Measurements from ENCODE around the gene MUC5AC. TPM values are rescaled to one million over a fixed set of nuclear protein-coding genes. Genes with fewer than 3 reads are reported as not detected.

MUC5AC gene
- total RNA-seq, 6 experiments from 2014 or later: not detected

- Mint-ChIP-seq H3K9me3 (peaks cover 36% of the 10 kb centered on the region), H3K27ac (peak overlapping the region; percentile 75), H3K27me3 (ENCODE audit: insufficient read depth) (peaks cover 13% of the 10 kb centered on the region), H3K4me3 (peak overlapping the region; percentile 23), H3K4me1 (ENCODE audit: low read depth) (peaks cover 49% of the 10 kb centered on the region), H3K36me3 (ENCODE audit: low read depth) (peaks cover 34% of the 10 kb centered on the region)
- TF ChIP-seq CTCF (IDR thresholded peaks at IDR 0.05): no peak
- peak; percentile 77 for DNase-seq
Observed at GRCh38 chr11:1138097-1138496, 19.7 kb upstream of the MUC5AC start.

GRCh38 chr11:1139441-1140083 is 18.2 kb upstream of the MUC5AC start:
- H3K9me3 Mint-ChIP-seq: peaks cover 32% of the 10 kb centered on the region
- peak overlapping the region; percentile 35 for H3K4me3 Mint-ChIP-seq
- H3K27me3 Mint-ChIP-seq (ENCODE audit: insufficient read depth): peaks cover 12% of the 10 kb centered on the region
- peaks cover 32% of the 10 kb centered on the region for H3K36me3 Mint-ChIP-seq (ENCODE audit: low read depth)
- no peak for TF ChIP-seq CTCF (IDR thresholded peaks at IDR 0.05)
- peaks cover 49% of the 10 kb centered on the region for H3K4me1 Mint-ChIP-seq (ENCODE audit: low read depth)
- DNase-seq: peak; percentile 79
- peak overlapping the region; percentile 56 for H3K27ac Mint-ChIP-seq

- H3K27me3 Mint-ChIP-seq (ENCODE audit: insufficient read depth): peaks cover 12% of the 10 kb centered on the region
- peak; percentile 23; the same call in 1 of the 2 replicates for TF ChIP-seq CTCF (IDR thresholded peaks at IDR 0.05)
- H3K36me3 Mint-ChIP-seq (ENCODE audit: low read depth): peaks cover 27% of the 10 kb centered on the region
- H3K4me1 Mint-ChIP-seq (ENCODE audit: low read depth): peaks cover 49% of the 10 kb centered on the region
- DNase-seq: no peak
- H3K4me3 Mint-ChIP-seq: no peak overlapping the region
- no peak overlapping the region for H3K27ac Mint-ChIP-seq
- peaks cover 26% of the 10 kb centered on the region for H3K9me3 Mint-ChIP-seq
Observed at GRCh38 chr11:1140642-1141490, 16.9 kb upstream of the MUC5AC start.

GRCh38 chr11:1146365-1146764 is 11.4 kb upstream of the MUC5AC start:
- Mint-ChIP-seq H3K36me3 (ENCODE audit: low read depth) (peaks cover 33% of the 10 kb centered on the region), H3K9me3 (peaks cover 39% of the 10 kb centered on the region), H3K27ac (no peak overlapping the region), H3K4me1 (ENCODE audit: low read depth) (peaks cover 24% of the 10 kb centered on the region), H3K27me3 (ENCODE audit: insufficient read depth) (peaks cover 12% of the 10 kb centered on the region), H3K4me3 (no peak overlapping the region)
- no peak for DNase-seq
- TF ChIP-seq CTCF (IDR thresholded peaks at IDR 0.05): no peak

- Mint-ChIP-seq H3K4me3 (no peak overlapping the region), H3K27ac (no peak overlapping the region), H3K27me3 (ENCODE audit: insufficient read depth) (peaks cover 8% of the 10 kb centered on the region), H3K4me1 (ENCODE audit: low read depth) (peaks cover 11% of the 10 kb centered on the region), H3K36me3 (ENCODE audit: low read depth) (peaks cover 20% of the 10 kb centered on the region), H3K9me3 (peaks cover 26% of the 10 kb centered on the region)
- DNase-seq: no peak
- TF ChIP-seq CTCF (IDR thresholded peaks at IDR 0.05): no peak
Observed at GRCh38 chr11:1147792-1148191, 10.0 kb upstream of the MUC5AC start.

All from HFFc6 (cell line).